SU-DHL-6 (cell line): ENCODE data around the gene ASPRV1.

Source experiments
- EZH2phosphoT487 ChIP-seq: fragments of 200-600 bp; sonication (generic), shearing (Covaris generic); conservative IDR thresholded peaks from 2 replicates; pipeline ENCODE4 v1.6.1; 2018; ENCODE audit warnings: mild to moderate bottlenecking, antibody characterized with exemption, low read length, moderate library complexity, mixed read lengths
- TF ChIP-seq, protein P1 (sequence below): fragments of 200-600 bp; sonication (generic); IDR thresholded peaks from one replicate; pipeline ENCODE4 v1.5.1; 2017; ENCODE audit warnings: antibody characterized with exemption, mild to moderate bottlenecking, low read length, moderate library complexity; ENCODE audit not compliant: insufficient read depth, poor library complexity, severe bottlenecking

- TF ChIP-seq, protein P1, sequence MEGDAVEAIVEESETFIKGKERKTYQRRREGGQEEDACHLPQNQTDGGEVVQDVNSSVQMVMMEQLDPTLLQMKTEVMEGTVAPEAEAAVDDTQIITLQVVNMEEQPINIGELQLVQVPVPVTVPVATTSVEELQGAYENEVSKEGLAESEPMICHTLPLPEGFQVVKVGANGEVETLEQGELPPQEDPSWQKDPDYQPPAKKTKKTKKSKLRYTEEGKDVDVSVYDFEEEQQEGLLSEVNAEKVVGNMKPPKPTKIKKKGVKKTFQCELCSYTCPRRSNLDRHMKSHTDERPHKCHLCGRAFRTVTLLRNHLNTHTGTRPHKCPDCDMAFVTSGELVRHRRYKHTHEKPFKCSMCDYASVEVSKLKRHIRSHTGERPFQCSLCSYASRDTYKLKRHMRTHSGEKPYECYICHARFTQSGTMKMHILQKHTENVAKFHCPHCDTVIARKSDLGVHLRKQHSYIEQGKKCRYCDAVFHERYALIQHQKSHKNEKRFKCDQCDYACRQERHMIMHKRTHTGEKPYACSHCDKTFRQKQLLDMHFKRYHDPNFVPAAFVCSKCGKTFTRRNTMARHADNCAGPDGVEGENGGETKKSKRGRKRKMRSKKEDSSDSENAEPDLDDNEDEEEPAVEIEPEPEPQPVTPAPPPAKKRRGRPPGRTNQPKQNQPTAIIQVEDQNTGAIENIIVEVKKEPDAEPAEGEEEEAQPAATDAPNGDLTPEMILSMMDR, result no peak
- TF ChIP-seq EZH2phosphoT487, result no peak
These were observed 34.4 kb downstream of the ASPRV1 start for GRCh38 chr2:69926849-69927515.
